ENCODE results near the gene PTGDS. TPM values are rescaled to one million over a fixed set of nuclear protein-coding genes. Genes with fewer than 3 reads are reported as not detected.

PTGDS gene
- total and polyA plus RNA-seq, 2 donors (not counting 1 experiment from before 2014, with no cell fraction given) = 0.13 TPM; not detected in 1

GRCh38 chr9:137019891-137020683 is 42.8 kb downstream of the PTGDS start:
- peaks cover 0 to 9% (median 0%) of the 10 kb centered on the region in 3 donors for H3K9me3 ChIP-seq (ENCODE audit: control extremely low read depth in 1 of 3, control insufficient read depth in 2 of 3, insufficient read depth in 1 of 3, low read length in 2 of 3)
- 97% methylated on average over 34 of the region's 34 CpGs for WGBS (ENCODE audit: insufficient coverage)
- no peaks in the 10 kb centered on the region for H3K4me1 ChIP-seq (ENCODE audit: control insufficient read depth in 2 of 2, insufficient read depth in 2 of 2, low read length in 2 of 2)
- DNase-seq = no peak
- Mint-ChIP-seq H3K4me3 (no peak overlapping the region), H3K27me3 (no peaks in the 10 kb centered on the region), H3K4me1 (no peaks in the 10 kb centered on the region), H3K9me3 (ENCODE audit: insufficient read depth) (no peaks in the 10 kb centered on the region), H3K27ac (no peak overlapping the region)
- no peak for TF ChIP-seq EZH2 (IDR thresholded peaks at IDR 0.05; ENCODE audit: borderline replicate concordance, insufficient read depth, low read depth, low read length, poor library complexity, severe bottlenecking)
- no peaks in the 10 kb centered on the region for H4K20me1 ChIP-seq (ENCODE audit: control insufficient read depth, insufficient read depth, low read length, poor library complexity, severe bottlenecking)
- no peak for ATAC-seq (ENCODE audit: low read depth)
- no peak overlapping the region for H3K4me2 ChIP-seq (replicated peaks; ENCODE audit: low read depth, low read length, poor library complexity, severe bottlenecking)
- no peak overlapping the region for H3K27ac ChIP-seq (ENCODE audit: low read length in 2 of 2)
- ChIA-PET CTCF (interaction anchor here (1.4 to 2.1 kb wide), 3 partner anchors 9 to 27 kb away, joined by 5 to 6 read pairs (median 5); no protein-coding TSS in a partner anchor), POLR2A (interaction anchor here (1.0 kb wide), 1 partner anchor 10 kb away, joined by 3 read pairs; no protein-coding TSS in a partner anchor)
- H3K36me3 ChIP-seq (replicated peaks in 1 of 2; ENCODE audit: control extremely low read depth in 1 of 2, control insufficient read depth in 1 of 2, extremely low read depth in 1 of 2, insufficient read depth in 2 of 2, low read length in 1 of 2) = peaks cover 0 to 5% of the 10 kb centered on the region in 2 experiments
- H3K9ac ChIP-seq (ENCODE audit: low read length) = no peak overlapping the region
- intact Hi-C loops (cut with micrococcal nuclease) = no loop called here
- no peak overlapping the region for H3K4me3 ChIP-seq (ENCODE audit: control extremely low read depth in 1 of 5, extremely low read depth in 1 of 5, insufficient read depth in 1 of 5, low read depth in 2 of 5, low read length in 4 of 5)
- no peaks in the 10 kb centered on the region for H3K79me2 ChIP-seq (ENCODE audit: control insufficient read depth, insufficient read depth, low read length)
- H2AFZ ChIP-seq (ENCODE audit: insufficient read depth, low read depth, low read length, poor library complexity, severe bottlenecking) = no peak overlapping the region
- H3K27me3 ChIP-seq (replicated peaks in 1 of 4; ENCODE audit: control extremely low read depth in 1 of 4, control insufficient read depth in 3 of 4, insufficient read depth in 4 of 4, low read length in 3 of 4) = no peaks in the 10 kb centered on the region

GRCh38 chr9:137020771-137021567 is 43.7 kb downstream of the PTGDS start:
- intact Hi-C loops (cut with micrococcal nuclease) = no loop called here
- Histone ChIP-seq H2AFZ (ENCODE audit: insufficient read depth, low read depth, low read length, poor library complexity, severe bottlenecking) (no peak overlapping the region), H3K9me3 (ENCODE audit: control extremely low read depth in 1 of 3, control insufficient read depth in 2 of 3, insufficient read depth in 1 of 3, low read length in 2 of 3) (peaks cover 0 to 9% (median 0%) of the 10 kb centered on the region in 3 donors), H3K27ac (ENCODE audit: low read length in 2 of 2) (no peak overlapping the region), H3K4me3 (ENCODE audit: control extremely low read depth in 1 of 5, extremely low read depth in 1 of 5, insufficient read depth in 1 of 5, low read depth in 2 of 5, low read length in 4 of 5) (no peak overlapping the region), H4K20me1 (ENCODE audit: control insufficient read depth, insufficient read depth, low read length, poor library complexity, severe bottlenecking) (no peaks in the 10 kb centered on the region), H3K9ac (ENCODE audit: low read length) (no peak overlapping the region), H3K4me1 (ENCODE audit: control insufficient read depth in 2 of 2, insufficient read depth in 2 of 2, low read length in 2 of 2) (peaks cover 0 to 3% of the 10 kb centered on the region in 2 donors), H3K79me2 (ENCODE audit: control insufficient read depth, insufficient read depth, low read length) (no peaks in the 10 kb centered on the region), H3K4me2 (replicated peaks; ENCODE audit: low read depth, low read length, poor library complexity, severe bottlenecking) (no peak overlapping the region), H3K27me3 (replicated peaks in 1 of 4; ENCODE audit: control extremely low read depth in 1 of 4, control insufficient read depth in 3 of 4, insufficient read depth in 4 of 4, low read length in 3 of 4) (no peaks in the 10 kb centered on the region), H3K36me3 (replicated peaks in 1 of 2; ENCODE audit: control extremely low read depth in 1 of 2, control insufficient read depth in 1 of 2, extremely low read depth in 1 of 2, insufficient read depth in 2 of 2, low read length in 1 of 2) (peaks cover 0 to 5% of the 10 kb centered on the region in 2 experiments)
- ATAC-seq (ENCODE audit: low read depth) (no peak), DNase-seq (no peak)
- CTCF ChIA-PET = interaction anchor here (1.2 to 2.1 kb wide), 2 partner anchors 15 to 17 kb away, joined by 3 to 6 read pairs; no protein-coding TSS in a partner anchor
- POLR2A ChIA-PET = interaction anchor here (0.9 to 1.2 kb wide), 4 partner anchors 10 to 21 kb away, joined by 3 read pairs; partner anchors contain the start of gene FUT7
- H3K4me1 Mint-ChIP-seq = peaks cover 5% of the 10 kb centered on the region
- H3K4me3 Mint-ChIP-seq = no peak overlapping the region
- TF ChIP-seq CTCF (IDR thresholded peaks at IDR 0.05) (no peak), EZH2 (IDR thresholded peaks at IDR 0.05; ENCODE audit: borderline replicate concordance, insufficient read depth, low read depth, low read length, poor library complexity, severe bottlenecking) (no peak)
- no peak overlapping the region for H3K27ac Mint-ChIP-seq
- H3K27me3 Mint-ChIP-seq = no peaks in the 10 kb centered on the region
- WGBS (ENCODE audit: insufficient coverage) = 97% methylated on average over 32 of the region's 32 CpGs
- H3K9me3 Mint-ChIP-seq (ENCODE audit: insufficient read depth) = no peaks in the 10 kb centered on the region

All from B cell (primary cell).